ENCODE results near the gene GALE.

- TF ChIP-seq, protein P1, sequence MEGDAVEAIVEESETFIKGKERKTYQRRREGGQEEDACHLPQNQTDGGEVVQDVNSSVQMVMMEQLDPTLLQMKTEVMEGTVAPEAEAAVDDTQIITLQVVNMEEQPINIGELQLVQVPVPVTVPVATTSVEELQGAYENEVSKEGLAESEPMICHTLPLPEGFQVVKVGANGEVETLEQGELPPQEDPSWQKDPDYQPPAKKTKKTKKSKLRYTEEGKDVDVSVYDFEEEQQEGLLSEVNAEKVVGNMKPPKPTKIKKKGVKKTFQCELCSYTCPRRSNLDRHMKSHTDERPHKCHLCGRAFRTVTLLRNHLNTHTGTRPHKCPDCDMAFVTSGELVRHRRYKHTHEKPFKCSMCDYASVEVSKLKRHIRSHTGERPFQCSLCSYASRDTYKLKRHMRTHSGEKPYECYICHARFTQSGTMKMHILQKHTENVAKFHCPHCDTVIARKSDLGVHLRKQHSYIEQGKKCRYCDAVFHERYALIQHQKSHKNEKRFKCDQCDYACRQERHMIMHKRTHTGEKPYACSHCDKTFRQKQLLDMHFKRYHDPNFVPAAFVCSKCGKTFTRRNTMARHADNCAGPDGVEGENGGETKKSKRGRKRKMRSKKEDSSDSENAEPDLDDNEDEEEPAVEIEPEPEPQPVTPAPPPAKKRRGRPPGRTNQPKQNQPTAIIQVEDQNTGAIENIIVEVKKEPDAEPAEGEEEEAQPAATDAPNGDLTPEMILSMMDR (optimal IDR thresholded peaks at IDR 0.05 in 1 of 3, IDR thresholded peaks at IDR 0.05 in 1 of 3, conservative IDR thresholded peaks at IDR 0.05 in 1 of 3; ENCODE audit: extremely low read depth in 1 of 3, insufficient read depth in 2 of 3, low read length in 3 of 3), result no peak
- TF ChIP-seq EZH2 (IDR thresholded peaks at IDR 0.05; ENCODE audit: low read length), result no peak
Measured at GRCh38 chr1:23816361-23816760, 15.8 kb upstream of the GALE start.

All from keratinocyte (primary cell).